Left hindlimb (tissue), 1 donor: ENCODE results near the gene PPCDC.
"Not testable (repeated sequence)": the region's sequence is repeated elsewhere in the genome, so short reads cannot be mapped to it uniquely, and the experiment has no call there.

ENCODE experiments used
- DNase-seq: peaks from one replicate; pipeline ENCODE4 v3.0.0-alpha.2; 2018

The PPCDC gene

DNA sequence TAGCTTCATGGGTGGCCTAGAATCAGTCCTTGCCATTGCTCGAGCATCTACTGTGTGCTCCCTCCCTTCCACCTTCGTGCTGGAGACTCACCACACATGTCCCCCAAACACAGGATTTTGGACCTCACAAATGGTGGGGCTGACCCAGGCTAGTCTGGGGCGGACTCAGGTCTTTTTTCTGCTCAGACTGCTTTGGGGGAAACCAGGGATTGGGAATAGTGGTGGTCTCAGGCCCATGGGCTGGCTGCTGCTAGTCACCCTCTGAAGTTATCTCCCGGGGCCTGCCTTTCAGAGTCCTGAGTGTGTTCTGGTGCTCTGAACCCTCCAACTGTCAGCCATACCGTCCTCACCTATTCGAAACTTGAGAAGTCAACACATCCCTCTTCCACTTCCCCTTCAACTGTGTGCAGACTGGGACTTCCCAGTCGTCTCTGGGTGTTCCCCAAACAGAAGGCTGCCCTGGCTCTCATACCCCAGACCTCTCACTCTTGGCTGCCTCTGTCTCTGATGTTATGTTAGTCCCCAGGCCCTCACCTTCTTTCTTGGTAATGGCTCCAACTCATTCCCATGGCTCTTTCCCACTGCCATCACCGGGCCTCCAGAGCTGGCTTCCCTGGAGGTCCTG is 46.0 kb downstream of the PPCDC start:
- no peak for DNase-seq

DNA sequence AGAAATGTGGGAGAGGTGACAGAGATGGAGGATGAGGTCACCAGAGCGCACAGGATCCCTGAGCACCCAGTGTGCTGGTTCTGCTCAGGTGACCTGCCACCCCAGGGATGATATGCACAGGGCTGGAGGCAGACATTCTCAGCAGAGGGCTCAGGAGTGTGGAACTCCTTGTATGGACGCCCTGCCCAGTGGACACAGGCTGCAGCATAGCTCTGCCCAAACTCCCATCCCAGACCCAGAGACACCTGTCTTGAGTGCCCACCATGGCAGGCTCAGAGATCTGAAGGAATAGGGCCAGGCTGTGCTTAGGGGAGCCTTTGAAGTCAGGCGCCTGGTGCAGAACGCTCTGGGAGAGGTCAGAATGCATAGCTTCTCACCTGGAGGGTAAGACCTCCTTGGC is 47.3 kb downstream of the PPCDC start:
- no peak for DNase-seq

DNA sequence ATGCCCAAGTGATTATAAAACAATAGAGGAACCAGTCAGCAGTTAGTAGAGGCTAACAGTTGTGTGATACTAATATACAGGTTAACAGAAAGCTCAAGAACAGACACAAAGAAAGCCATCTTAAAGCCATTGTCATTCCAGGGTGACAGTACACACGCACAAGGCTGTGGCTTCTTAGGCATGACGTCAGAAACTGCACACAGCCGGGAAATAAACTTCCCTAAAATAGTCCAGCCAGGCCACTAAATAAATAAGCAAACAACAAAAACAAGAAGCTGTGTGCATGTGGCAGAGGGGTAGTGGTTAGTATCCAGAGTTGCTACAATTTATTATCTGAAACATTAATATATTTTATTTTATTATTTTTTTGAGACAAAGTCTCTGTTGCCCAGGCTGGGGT is 49.8 kb downstream of the PPCDC start:
- DNase-seq: no peak

DNA sequence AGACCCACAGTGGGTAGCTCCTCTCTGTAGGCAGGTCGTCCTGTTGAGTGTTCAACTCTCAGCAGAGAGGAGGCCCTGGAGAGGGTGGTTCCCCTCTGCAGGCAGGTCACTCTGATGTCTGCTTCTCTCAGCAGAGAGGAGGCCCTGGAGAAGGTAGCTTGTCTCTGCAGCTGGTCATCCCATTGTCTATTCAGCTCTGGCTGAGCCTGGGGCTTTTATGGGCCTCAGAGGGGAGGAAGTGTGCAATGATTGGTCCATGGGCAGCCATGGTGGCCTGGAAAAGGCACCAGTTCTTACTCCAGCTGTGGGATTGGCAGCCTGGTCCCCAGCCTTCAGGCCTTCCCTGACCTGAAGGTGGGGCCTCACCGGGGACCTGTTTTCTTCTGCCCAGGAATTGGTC is 52.9 kb downstream of the PPCDC start:
- no peak for DNase-seq

DNA sequence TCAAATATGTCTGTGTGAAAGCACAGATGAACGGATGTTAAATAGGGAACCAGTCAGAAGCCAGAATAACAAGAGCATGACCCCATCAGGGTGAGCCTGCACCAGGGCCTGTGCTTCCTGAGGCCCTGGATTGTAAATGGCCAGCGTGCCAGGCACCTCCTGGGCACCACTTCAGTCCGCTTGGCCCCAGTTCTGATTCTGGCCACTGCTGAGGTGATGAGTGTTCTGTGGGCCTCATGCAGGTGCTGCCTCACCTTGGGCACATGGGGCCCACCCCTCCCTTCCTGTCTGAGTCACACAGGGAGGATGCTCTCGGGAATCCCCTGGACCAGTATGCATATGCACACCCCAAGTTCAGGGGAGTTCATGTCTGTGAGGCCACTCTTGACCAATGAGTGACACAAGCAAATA is 54.2 kb downstream of the PPCDC start:
- not testable (repeated sequence) for DNase-seq

DNA sequence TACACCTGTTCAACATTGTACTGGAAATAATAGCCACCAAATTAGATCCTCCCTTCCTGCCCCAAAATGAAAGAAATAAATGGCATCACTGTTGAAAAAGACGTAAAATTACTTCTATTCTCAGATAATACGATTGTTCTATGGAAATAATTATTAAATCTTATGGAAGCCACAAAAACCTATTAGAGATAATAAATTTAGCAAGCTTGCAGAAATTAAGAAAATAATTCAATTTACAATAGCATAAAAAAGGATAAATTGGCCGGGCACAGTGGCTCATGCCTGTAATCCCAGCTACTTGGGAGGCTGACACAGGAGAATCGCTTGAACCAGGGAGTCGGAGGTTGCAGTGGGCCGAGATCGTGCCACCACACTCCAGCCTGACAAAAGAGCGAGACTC is 57.8 kb downstream of the PPCDC start:
- DNase-seq: no peak

DNA sequence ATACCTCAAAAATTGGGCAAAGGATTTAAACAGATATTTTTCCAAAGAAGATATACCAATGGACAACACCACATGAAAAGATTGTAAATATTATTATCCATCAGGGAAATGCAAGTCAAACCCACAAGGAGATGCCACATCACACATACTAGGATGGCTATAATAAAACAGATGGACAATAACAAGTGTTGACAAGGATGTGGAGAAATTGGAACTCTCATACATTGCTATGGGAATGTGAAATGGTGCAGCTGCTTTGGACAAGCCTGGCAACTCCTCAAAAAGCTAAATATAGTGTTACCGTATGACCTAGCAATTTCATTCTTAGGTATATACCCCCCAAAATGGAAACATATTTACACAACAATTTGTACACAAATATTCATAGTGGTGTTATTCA is 59.3 kb downstream of the PPCDC start:
- DNase-seq: no peak

DNA sequence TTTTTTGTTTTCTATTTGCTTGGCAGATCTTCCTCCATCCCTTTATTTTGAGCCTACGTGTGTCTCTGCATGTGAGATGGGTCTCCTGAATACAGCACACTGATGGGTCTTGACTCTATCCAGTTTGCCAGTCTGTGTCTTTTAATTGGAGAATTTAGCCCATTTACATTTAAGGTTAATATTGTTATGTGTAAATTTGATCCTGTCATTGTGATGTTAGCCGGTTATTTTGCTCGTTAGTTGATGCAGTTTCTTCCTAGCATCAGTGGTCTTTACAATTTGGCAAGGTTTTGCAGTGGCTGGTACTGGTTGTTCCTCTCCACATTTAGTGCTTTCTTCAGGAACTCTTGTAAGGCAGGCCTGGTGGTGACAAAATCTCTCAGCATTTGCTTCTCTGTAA is 62.3 kb downstream of the PPCDC start:
- not testable (repeated sequence) for DNase-seq

DNA sequence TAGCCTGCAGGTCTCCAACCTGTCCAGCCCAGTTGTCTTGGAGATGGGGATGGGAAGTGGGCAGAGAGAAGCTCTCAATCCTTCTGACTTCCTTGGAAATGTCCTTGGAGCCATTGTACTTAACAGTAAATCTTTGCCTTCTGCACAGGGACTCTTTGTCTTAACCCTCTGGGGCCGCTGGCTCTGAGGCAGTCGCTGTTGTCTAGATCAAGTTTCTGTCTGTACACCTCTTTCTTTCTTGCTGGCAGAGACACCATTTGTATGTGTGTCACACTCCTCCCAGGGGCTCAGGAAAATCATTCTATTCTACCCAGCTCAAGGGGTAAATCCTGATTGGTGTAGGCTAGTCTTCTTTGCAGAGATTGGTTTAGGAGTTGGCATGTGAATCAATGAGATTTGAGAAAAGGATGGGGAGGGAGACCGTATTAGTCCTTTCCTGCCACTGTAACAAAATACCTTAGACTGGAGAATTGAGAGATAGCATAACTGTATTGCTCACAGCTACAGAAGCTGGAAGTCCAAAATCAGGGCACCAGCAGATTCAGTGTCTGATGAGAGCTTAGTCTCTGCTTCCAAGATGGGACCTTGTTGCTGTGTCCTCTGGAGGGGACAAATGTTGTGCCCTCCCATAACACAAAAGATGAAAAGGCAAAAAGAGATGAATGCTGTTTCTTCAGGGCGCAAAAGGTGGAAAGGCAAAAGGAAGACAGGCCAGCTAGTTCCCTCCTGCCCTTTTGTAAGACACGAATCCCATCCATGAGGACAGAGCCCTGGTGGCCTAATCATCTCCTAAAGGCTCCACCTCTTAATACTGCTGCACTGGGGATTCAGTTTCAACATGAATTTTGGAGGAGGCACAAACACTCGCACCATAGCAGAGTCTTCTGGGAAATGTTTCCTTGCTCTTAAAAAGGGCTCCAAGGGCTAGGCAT is 66.3 kb downstream of the PPCDC start:
- DNase-seq: no peak

DNA sequence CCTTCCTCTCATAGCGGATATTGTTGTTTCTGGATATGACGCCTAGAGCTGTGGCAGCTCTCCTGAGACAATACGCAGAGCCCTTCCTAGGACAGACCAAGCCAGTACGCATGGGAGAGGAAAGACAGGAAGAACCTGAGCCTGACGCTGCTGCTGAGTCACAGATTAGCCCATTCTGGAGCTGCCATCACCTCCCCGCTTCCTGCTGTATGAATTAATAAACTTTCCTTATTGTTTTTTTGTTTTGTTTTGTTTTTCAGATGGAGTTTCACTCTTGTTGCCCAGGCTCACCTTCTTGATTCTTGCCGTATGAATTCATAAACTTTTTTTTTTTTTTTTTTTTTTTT is 67.0 kb downstream of the PPCDC start:
- no peak for DNase-seq

DNA sequence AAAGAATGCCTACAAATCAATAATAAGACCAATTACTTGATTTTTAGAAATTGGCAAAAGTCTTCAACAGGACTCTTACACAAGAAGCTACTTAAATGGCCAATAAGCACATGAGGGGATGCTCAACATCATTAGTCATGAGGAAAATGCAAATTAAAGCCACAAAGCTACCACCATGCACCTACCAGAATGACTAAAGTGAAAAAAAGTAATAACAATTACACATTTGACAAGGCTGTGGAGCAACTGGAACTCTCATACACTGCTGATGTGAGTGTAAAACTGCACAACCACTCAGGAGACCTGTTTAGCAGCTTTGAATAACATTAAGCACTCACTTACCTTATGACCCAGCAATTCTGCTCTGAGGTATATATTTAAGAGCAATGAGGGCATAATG is 68.4 kb downstream of the PPCDC start:
- no peak for DNase-seq

DNA sequence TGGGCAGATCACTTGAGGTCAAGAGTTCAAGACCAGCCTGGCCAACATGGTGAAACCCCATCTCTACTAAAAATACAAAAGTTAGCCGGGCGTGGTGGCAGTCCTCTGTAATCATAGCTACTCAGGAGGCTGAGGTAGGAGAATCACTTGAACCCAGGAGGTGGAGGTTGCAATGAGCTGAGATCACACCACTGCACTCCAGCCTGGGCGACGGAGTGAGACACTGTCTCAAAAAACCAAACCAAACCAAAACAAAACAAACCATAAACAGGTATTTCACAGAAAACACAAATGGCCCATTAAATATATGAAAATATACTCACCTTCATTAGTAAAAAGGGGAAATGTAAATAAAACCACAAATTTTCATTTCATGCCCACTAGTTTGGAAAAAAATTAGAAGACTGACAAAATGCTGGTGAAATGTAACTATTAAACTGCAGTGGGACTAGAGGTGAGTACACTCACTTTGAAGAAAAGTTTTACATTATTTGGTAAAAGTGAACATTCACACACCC is 71.6 kb downstream of the PPCDC start:
- DNase-seq: not testable (repeated sequence)

DNA sequence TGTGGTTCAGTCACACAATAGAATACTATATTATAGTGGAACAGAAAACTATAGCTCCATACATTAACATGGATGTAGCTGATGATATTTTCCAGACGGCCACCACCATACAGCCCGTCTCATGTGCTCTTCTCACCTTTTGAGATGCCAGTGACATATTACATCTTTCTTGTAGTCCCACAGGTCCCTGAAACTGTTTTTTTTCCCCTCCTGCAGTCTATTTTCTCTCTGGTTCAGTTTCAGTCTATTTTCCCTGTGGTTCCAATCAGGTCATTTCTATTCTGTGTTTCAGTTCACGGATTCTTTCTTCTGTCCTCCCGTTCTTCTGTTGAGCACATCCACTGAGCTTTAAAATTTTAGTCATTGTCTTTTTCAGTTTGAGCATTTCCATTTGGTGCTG is 72.2 kb downstream of the PPCDC start:
- DNase-seq: no peak

DNA sequence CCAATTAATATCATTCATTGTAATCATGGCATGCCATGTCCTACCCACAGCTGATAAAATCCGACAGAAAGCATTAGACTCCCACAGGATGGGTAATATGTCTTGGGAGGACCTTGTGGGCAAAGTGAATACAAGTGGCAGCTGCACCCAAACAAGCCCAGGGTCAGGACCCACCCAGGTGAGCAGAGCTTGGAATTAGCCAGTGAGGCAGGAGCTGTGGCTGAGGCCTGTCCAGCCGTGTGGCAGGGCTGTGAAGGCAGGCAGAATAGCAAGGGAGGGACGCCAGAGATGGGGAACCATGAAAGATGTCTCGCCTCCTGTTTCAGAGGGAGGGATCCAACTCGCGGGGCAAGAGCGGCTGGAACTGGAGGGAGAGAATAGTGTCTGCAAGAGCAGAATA is 74.5 kb downstream of the PPCDC start:
- DNase-seq: no peak

DNA sequence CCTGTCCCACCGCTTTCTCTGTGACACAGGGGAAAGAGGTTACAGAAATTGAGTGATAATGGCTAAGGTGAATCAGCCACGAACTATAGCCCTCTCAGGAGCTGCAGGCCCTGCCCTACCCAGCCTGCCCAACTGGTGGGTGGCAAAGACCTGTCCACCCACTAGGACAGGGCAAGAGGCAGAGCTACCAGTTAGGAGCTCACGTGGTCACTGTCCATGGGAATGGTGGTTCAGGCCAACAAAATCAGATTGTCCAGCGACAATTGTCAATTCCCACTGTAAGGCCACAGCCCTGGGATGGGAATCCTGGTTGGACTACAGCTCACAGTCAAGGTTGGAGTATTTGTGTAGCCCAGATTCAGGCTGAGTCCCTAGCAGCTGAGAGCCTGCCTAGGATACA is 75.0 kb downstream of the PPCDC start:
- DNase-seq: no peak
